ENCODE data around the gene TICRR. TPM values are rescaled to one million over a fixed set of nuclear protein-coding genes. Genes with fewer than 3 reads are reported as not detected.

TICRR gene
- total RNA-seq, 1 donor from 2014 or later: 3.2 TPM

DNA sequence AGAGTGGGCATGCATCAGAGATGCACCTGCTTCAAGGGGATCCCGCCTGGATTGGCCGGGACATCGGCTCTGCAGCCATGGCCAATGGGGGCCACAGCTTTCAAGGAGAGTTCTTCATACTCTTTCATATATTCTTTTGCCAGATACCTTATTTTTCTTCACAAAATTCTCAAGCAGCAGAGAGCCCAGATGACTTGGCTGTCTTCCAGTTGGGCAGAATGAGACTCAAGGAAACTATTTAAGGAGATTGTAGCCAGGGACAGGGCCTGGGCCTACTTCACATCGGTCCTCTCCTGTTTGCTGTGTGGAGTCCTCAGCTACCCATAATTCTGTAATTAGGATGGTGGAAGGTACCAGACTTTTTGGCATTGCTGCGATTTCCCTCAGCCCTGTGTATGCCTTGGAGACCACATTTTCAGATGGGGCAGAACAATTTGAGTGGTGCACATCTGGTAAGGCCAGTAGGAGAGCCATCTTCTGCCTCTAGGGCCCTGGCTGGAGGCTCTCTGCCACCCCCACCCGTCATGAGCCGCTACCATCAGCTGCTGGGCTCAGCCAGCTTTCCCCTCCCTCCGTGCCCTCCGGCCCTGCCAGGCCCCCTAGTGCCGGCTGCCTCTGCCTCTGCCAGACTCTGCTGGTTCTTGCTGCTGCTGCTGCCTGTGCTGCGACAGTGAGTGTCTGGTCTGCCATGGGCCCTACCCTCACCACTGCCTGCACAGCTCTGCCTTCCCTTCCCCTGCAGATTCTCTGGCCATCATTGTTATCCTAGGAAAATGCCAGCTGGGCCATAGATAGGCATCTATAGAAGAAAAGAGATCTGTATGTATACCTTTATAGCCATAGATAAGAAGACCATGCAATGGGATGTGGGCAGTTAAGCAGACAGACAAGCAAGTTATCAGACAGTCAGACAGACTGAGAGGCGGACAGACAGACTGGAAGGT is 97.2 kb downstream of the TICRR start:
- no peak for DNase-seq (ENCODE audit: low read depth, low spot score)

GRCh38 chr15:89673165-89673512 is 97.9 kb downstream of the TICRR start:
- DNase-seq (ENCODE audit: low read depth, low spot score): no peak

DNA sequence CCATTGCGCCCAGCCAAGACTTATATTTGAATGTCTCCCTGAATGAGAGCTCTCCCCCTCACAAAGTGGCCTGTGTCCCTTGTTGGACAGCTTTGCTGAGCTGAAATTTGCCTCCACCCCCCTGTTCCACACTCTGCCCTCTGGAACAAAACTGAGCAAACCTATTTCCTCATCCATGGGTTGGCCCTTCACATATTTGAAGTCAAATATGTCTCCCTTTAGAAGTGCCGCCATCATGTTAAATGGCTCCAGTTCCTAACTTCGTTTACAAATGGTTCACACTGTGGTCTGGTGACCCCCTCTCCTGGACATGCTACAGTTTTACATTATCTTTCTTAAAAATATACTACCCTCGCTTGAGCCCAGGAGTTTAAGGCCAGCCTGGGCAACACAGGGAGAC is 99.3 kb downstream of the TICRR start:
- DNase-seq (ENCODE audit: low read depth, low spot score): no peak

- no peak for DNase-seq (ENCODE audit: low read depth, low spot score)
Observed at GRCh38 chr15:89675606-89676005, 100.3 kb downstream of the TICRR start.

DNA sequence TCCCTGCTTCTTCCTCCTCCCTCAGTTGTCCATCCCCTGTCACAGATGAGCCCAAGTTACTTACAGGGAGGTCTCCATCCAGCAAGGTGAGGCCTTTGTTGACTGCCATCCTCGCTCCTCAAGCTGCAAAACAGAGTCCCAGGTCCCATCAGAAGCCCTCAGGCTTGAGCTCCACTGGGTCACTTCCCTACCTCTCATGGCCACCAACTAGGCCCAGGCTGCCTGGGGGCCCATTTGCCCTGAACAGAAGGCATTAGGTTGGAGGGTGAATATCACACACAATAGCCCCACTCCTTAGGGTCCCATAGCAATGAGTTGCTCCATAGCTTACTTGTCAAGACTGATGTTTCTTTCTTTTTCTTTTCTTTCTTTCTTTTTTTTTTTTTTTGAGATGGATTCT is 102.1 kb downstream of the TICRR start:
- DNase-seq (ENCODE audit: low read depth, low spot score): no peak

Other genes with a start within 250 kb of the TICRR start
- gene POLG, start 240.6 kb upstream of the TICRR start, total RNA-seq: 82.8 and 110 TPM in 2 replicates
- gene RHCG, start 78.9 kb upstream of the TICRR start, total RNA-seq: not detected in 2 replicates
- 7.5 and 10.9 TPM in 2 replicates for gene KIF7, start 80.0 kb downstream of the TICRR start, total RNA-seq
- gene PLIN1, start 103.9 kb downstream of the TICRR start, total RNA-seq: 0.07 and 0.18 TPM in 2 replicates
- gene PEX11A, start 115.3 kb downstream of the TICRR start, total RNA-seq: 4.7 and 7.5 TPM in 2 replicates
- under 0.01 and 0.07 TPM in 2 replicates for gene WDR93, start 115.3 kb downstream of the TICRR start, total RNA-seq
- gene MESP1, start 175.8 kb downstream of the TICRR start, total RNA-seq: 0.46 TPM in 2 replicates
- gene MESP2, start 200.9 kb downstream of the TICRR start, total RNA-seq: 0.14 TPM in 1 of 2 replicates, not detected in the other
- 35.6 and 41.0 TPM in 2 replicates for gene ANPEP, start 239.4 kb downstream of the TICRR start, total RNA-seq